ENCODE data around the gene PXYLP1. TPM values are rescaled to one million over a fixed set of nuclear protein-coding genes. Genes with fewer than 3 reads are reported as not detected.

The PXYLP1 gene
- total RNA-seq, 1 donor from 2014 or later, result 36.3 TPM

DNA sequence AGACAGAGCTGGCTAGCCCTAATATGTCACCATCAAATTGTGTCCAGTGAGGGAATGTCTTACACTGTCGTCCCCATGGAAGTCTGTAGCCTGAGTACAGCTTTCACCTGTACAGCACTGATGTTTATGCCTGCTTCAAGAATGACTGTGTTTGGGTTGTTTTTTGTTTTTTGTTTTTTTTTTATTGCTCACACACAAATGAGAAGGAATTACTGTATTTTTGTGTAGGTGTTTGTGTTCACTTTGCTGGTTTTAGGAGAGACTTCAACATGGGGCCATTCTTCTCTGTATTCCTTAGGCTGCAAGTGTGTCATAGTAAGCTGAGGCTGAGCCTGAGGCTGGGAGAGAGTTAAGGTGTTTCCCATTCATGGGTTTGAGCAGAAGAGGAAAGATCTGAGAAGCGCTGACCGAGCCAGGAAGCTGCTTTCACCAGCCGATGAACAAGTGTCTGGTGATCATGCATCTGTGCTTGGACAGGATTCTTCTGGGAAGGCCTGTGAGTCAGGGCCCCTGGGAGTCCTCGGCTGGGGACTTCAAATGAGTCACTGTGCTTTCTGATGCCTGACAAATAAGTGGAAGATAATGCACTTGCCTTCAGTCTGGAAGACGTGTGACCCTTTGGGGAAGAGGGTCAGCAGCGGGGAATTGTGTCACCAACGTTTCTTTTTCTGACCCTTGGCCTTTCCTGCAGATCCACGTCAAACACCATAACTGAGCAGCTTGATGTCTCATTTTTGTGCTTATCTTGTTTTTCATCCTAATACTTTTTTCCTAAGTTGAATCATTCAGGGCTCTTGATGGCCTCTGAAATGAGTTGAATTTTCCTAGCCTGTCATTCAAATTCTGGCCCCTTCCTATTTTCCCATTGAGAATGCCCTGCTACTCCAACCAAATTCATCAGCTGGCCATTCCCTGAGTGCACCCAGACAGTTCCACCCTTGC lies 100.0 kb downstream of the PXYLP1 start:
- H3K27ac ChIP-seq, result no peak overlapping the region
- no peaks in the 10 kb centered on the region for H3K79me2 ChIP-seq (ENCODE audit: low read depth)
- H3K9me3 ChIP-seq (ENCODE audit: low read depth), result no peaks in the 10 kb centered on the region
- no peak overlapping the region for H3K9ac ChIP-seq
- no peaks in the 10 kb centered on the region for H4K20me1 ChIP-seq (ENCODE audit: low read depth)
- H3K27me3 Mint-ChIP-seq (ENCODE audit: insufficient read depth, low read depth), result peaks cover 4% of the 10 kb centered on the region
- no peaks in the 10 kb centered on the region for H3K9me3 Mint-ChIP-seq
- no peaks in the 10 kb centered on the region for H3K36me3 ChIP-seq
- DNase-seq (ENCODE audit: low spot score), result no peak
- TF ChIP-seq EZH2 (IDR thresholded peaks at IDR 0.05) (no peak), EZH2phosphoT487 (IDR thresholded peaks at IDR 0.05) (no peak)
- TF ChIP-seq, protein P1, sequence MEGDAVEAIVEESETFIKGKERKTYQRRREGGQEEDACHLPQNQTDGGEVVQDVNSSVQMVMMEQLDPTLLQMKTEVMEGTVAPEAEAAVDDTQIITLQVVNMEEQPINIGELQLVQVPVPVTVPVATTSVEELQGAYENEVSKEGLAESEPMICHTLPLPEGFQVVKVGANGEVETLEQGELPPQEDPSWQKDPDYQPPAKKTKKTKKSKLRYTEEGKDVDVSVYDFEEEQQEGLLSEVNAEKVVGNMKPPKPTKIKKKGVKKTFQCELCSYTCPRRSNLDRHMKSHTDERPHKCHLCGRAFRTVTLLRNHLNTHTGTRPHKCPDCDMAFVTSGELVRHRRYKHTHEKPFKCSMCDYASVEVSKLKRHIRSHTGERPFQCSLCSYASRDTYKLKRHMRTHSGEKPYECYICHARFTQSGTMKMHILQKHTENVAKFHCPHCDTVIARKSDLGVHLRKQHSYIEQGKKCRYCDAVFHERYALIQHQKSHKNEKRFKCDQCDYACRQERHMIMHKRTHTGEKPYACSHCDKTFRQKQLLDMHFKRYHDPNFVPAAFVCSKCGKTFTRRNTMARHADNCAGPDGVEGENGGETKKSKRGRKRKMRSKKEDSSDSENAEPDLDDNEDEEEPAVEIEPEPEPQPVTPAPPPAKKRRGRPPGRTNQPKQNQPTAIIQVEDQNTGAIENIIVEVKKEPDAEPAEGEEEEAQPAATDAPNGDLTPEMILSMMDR (IDR thresholded peaks at IDR 0.05), result no peak
- peak overlapping the region; percentile 0 for H3K27ac Mint-ChIP-seq
- H3F3A ChIP-seq (ENCODE audit: low read depth), result no peaks in the 10 kb centered on the region
- no peak overlapping the region for H2AFZ ChIP-seq (replicated peaks)
- no peak overlapping the region for H3K4me2 ChIP-seq
- no peaks in the 10 kb centered on the region for H3K36me3 Mint-ChIP-seq
- no peak overlapping the region for H3K4me3 ChIP-seq
- H3K4me1 Mint-ChIP-seq, result peaks cover 36% of the 10 kb centered on the region
- H3K27me3 ChIP-seq, result no peaks in the 10 kb centered on the region
- no peaks in the 10 kb centered on the region for H3K4me1 ChIP-seq
- peak overlapping the region; percentile 0 for H3K4me3 Mint-ChIP-seq

DNA sequence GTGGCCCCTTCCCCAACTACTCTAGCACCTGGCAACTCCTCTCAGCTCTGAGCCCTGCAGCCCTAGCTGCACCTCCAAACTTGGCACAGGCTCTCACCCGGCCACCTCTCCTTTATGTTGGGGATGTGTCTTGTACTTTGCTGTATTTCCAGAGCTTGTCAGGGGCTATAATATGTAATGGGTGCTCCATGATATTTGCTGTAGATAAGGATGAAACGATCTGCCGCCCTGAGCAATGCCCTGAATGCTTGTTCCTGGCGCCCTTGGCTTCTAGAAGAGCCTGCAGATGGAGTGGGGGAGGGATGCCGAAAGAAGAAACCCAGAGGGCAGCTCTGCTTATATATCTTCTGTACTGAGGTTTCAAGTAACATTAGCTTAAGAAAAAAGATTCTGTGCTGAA lies 100.8 kb downstream of the PXYLP1 start:
- Mint-ChIP-seq H3K4me1 (peaks cover 40% of the 10 kb centered on the region), H3K9me3 (no peaks in the 10 kb centered on the region), H3K4me3 (no peak overlapping the region), H3K36me3 (no peaks in the 10 kb centered on the region), H3K27me3 (ENCODE audit: insufficient read depth, low read depth) (peaks cover 6% of the 10 kb centered on the region), H3K27ac (no peak overlapping the region)
- no peak for DNase-seq (ENCODE audit: low spot score)
- no peak overlapping the region for H3K27ac ChIP-seq
- no peak overlapping the region for H2AFZ ChIP-seq (replicated peaks)
- TF ChIP-seq EZH2 (IDR thresholded peaks at IDR 0.05) (no peak), EZH2phosphoT487 (IDR thresholded peaks at IDR 0.05) (no peak)
- TF ChIP-seq, protein P1 (IDR thresholded peaks at IDR 0.05), result no peak
- no peaks in the 10 kb centered on the region for H3K4me1 ChIP-seq
- no peaks in the 10 kb centered on the region for H3K36me3 ChIP-seq
- H3K27me3 ChIP-seq, result no peaks in the 10 kb centered on the region
- H3K79me2 ChIP-seq (ENCODE audit: low read depth), result no peaks in the 10 kb centered on the region
- no peak overlapping the region for H3K4me2 ChIP-seq
- no peaks in the 10 kb centered on the region for H4K20me1 ChIP-seq (ENCODE audit: low read depth)
- H3K9me3 ChIP-seq (ENCODE audit: low read depth), result no peaks in the 10 kb centered on the region
- H3K9ac ChIP-seq, result no peak overlapping the region
- H3K4me3 ChIP-seq, result no peak overlapping the region
- no peaks in the 10 kb centered on the region for H3F3A ChIP-seq (ENCODE audit: low read depth)

DNA sequence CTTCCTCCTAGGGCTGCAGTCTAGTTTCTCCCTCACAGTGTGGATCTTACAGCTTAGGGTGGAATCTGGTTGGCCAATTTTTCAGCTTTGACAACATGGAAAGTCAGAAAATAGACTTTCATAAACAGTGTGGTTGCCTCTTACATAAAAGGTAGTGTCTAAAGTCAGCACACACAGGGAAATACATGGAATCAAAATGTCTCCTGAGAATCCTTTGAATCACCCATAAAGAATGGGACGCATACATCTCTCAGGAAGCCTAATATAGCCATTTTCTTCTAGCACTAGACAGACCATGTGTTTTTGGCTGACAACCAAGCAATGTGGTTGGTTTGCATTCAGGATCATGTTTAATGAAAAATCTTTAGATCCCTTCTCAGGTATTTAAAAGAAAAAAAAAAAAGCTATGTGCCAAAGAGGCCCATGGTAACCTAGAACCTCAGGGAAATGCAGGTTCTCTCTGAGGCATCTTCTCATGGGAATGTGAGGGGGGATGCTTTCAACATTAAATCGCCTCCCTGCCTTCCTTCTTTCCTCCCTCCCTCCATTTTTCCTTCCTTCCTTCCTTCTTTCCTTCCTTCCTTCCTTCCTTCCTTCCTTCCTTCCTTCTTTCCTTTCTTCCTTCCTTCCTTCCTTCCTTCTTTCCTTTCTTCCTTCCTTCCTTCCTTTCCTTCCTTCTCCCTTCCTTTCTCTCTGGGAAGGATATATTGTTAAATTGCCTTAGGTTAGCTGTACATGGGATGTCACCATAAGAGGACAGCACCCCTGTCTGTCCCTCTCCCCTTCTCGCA lies 102.4 kb downstream of the PXYLP1 start:
- no peak for TF ChIP-seq EZH2phosphoT487 (IDR thresholded peaks at IDR 0.05)
- TF ChIP-seq, protein P1 (IDR thresholded peaks at IDR 0.05), result no peak
- TF ChIP-seq EZH2 (IDR thresholded peaks at IDR 0.05), result no peak
- Histone ChIP-seq H3K4me2 (no peak overlapping the region), H3K4me3 (no peak overlapping the region), H3K4me1 (no peaks in the 10 kb centered on the region), H4K20me1 (ENCODE audit: low read depth) (no peaks in the 10 kb centered on the region), H3K9me3 (ENCODE audit: low read depth) (no peaks in the 10 kb centered on the region), H3K27me3 (no peaks in the 10 kb centered on the region), H2AFZ (replicated peaks) (no peak overlapping the region), H3F3A (ENCODE audit: low read depth) (no peaks in the 10 kb centered on the region), H3K27ac (no peak overlapping the region), H3K79me2 (ENCODE audit: low read depth) (no peaks in the 10 kb centered on the region), H3K36me3 (no peaks in the 10 kb centered on the region), H3K9ac (no peak overlapping the region)
- Mint-ChIP-seq H3K27ac (no peak overlapping the region), H3K4me1 (peaks cover 43% of the 10 kb centered on the region), H3K4me3 (no peak overlapping the region), H3K9me3 (no peaks in the 10 kb centered on the region), H3K27me3 (ENCODE audit: insufficient read depth, low read depth) (peaks cover 7% of the 10 kb centered on the region), H3K36me3 (no peaks in the 10 kb centered on the region)
- DNase-seq (ENCODE audit: low spot score), result no peak
